Natural killer cell (primary cell): ENCODE data around the gene IL12RB2. TPM values are rescaled to one million over a fixed set of nuclear protein-coding genes. Genes with fewer than 3 reads are reported as not detected.
"Not testable (repeated sequence)": the region's sequence is repeated elsewhere in the genome, so short reads cannot be mapped to it uniquely, and the experiment has no call there.

Experiments
- ATAC-seq, 3 donors: fragments of 150-1000 bp in 2 of 3; fragments of 200-7000 bp in 1 of 3; cut with Tn5 transposase; 1 replicate in 1 of 3; 2 replicates in 2 of 3; pipeline ENCODE4 v1.10.0; 2021; ENCODE audit warnings: mild to moderate bottlenecking in 2 of 3, moderate library complexity in 2 of 3
- DNase-seq, 2 donors: peaks; one replicate each; pipeline versions ENCODE4 v3.0.0 to v3.0.0-alpha.2; 2013 to 2021; ENCODE audit warnings: mixed read lengths in 1 of 2
- H3K27ac ChIP-seq: one replicate; pipeline ENCODE4 v1.5.1; 2013; ENCODE audit warnings: mild to moderate bottlenecking, low read length
- H3K27me3 ChIP-seq: one replicate; pipeline ENCODE4 v1.6.1; 2013; ENCODE audit warnings: low read length; ENCODE audit not compliant: control insufficient read depth, insufficient read depth
- H3K36me3 ChIP-seq: one replicate; pipeline ENCODE4 v1.6.1; 2013; ENCODE audit warnings: low read length; ENCODE audit not compliant: control insufficient read depth, insufficient read depth
- H3K4me1 ChIP-seq: one replicate; pipeline ENCODE4 v1.6.1; 2013; ENCODE audit warnings: low read length; ENCODE audit not compliant: control insufficient read depth, insufficient read depth
- H3K4me3 ChIP-seq: one replicate; pipeline ENCODE4 v1.5.1; 2013; ENCODE audit warnings: low read length
- H3K9me3 ChIP-seq: one replicate; pipeline ENCODE4 v1.6.1; 2013; ENCODE audit warnings: low read length; ENCODE audit not compliant: control insufficient read depth, insufficient read depth
- H3K27ac Mint-ChIP-seq, 2 donors: one replicate each; pipeline ENCODE4 v1.8.0; 2022; ENCODE audit warnings: mild to moderate bottlenecking in 2 of 2, mixed read lengths in 2 of 2, moderate library complexity in 1 of 2
- H3K27me3 Mint-ChIP-seq, 2 donors: one replicate each; pipeline ENCODE4 v1.8.0; 2022; ENCODE audit warnings: low read depth in 2 of 2, mixed read lengths in 2 of 2
- H3K36me3 Mint-ChIP-seq: one replicate; pipeline ENCODE4 v1.8.0; 2022; ENCODE audit warnings: mixed read lengths
- H3K4me1 Mint-ChIP-seq, 2 donors: one replicate each; pipeline ENCODE4 v1.8.0; 2022; ENCODE audit warnings: mixed read lengths in 2 of 2
- H3K4me3 Mint-ChIP-seq: one replicate; pipeline ENCODE4 v1.8.0; 2022; ENCODE audit warnings: mild to moderate bottlenecking, moderate library complexity, mixed read lengths
- H3K9me3 Mint-ChIP-seq, 2 donors: one replicate each; pipeline ENCODE4 v1.8.0; 2022; ENCODE audit warnings: mixed read lengths in 2 of 2
- CTCF ChIP-seq: fragments of 200-600 bp; IDR thresholded peaks from one replicate; pipeline ENCODE4 v1.8.0; 2022; ENCODE audit warnings: antibody characterized with exemption
- WGBS: methylation state at CpG from one replicate; pipeline ENCODE4 v1.1.7; 2013; ENCODE audit warnings: missing lambda C conversion rate; ENCODE audit not compliant: insufficient coverage; 5-methylcytosine and 5-hydroxymethylcytosine counted together
- intact Hi-C: fragments of 100-400 bp; cut with micrococcal nuclease; formaldehyde crosslinking; loops from one replicate; pipeline ENCODE4 v1.14.2; 2022
- total RNA-seq, 4 donors: library from RNA; stranded (reverse); fragments of 120-200 nt in 1 of 4; gene quantifications; one replicate each; pipeline versions ENCODE4 v1.2.3 to v1.2.4, GENCODE V29; 2013 to 2022

Gene IL12RB2
- total RNA-seq, 3 donors from 2014 or later (not counting 1 experiment from before 2014, with no cell fraction given) = 18.2 to 51.2 (median 24.8) TPM

- no CpG with 5 or more reads among the region's 1 CpG for WGBS
- peak overlapping the region; percentile 18 to 74 for H3K27ac Mint-ChIP-seq
- H3K36me3 Mint-ChIP-seq = no peaks in the 10 kb centered on the region
- DNase-seq = no peak
- ATAC-seq = no peak
- no peak overlapping the region for H3K4me3 ChIP-seq
- no peak overlapping the region for H3K27ac ChIP-seq
- TF ChIP-seq CTCF = no peak
- peaks cover 3% of the 10 kb centered on the region for H3K4me1 ChIP-seq
- peaks cover 14 to 15% of the 10 kb centered on the region in 2 donors for H3K4me1 Mint-ChIP-seq
- no peaks in the 10 kb centered on the region for H3K9me3 Mint-ChIP-seq
- H3K36me3 ChIP-seq = peaks cover 29% of the 10 kb centered on the region
- no peak overlapping the region for H3K4me3 Mint-ChIP-seq
- intact Hi-C loops = no loop called here
- H3K9me3 ChIP-seq = no peaks in the 10 kb centered on the region
- no peaks in the 10 kb centered on the region for H3K27me3 ChIP-seq
- H3K27me3 Mint-ChIP-seq = no peaks in the 10 kb centered on the region
These were observed 100.5 kb downstream of the IL12RB2 start for GRCh38 chr1:67408148-67408547.

- H3K27me3 ChIP-seq, H3K9me3 Mint-ChIP-seq, DNase-seq, intact Hi-C loops, ATAC-seq, H3K27me3 Mint-ChIP-seq, H3K4me3 ChIP-seq, H3K27ac ChIP-seq, H3K9me3 ChIP-seq, H3K4me1 ChIP-seq, H3K4me3 Mint-ChIP-seq: not testable (repeated sequence)
- Mint-ChIP-seq H3K36me3 (peaks cover 16% of the 10 kb centered on the region), H3K4me1 (peaks cover 41 to 42% of the 10 kb centered on the region in 2 donors), H3K27ac (peak overlapping the region in 1 of 2 donors; percentile 84)
- 72% methylated on average over 2 of the region's 2 CpGs for WGBS
- peaks cover 74% of the 10 kb centered on the region for H3K36me3 ChIP-seq
These were observed 105.4 kb downstream of the IL12RB2 start for GRCh38 chr1:67413101-67413500.

GRCh38 chr1:67414574-67414973, 106.9 kb downstream of the IL12RB2 start:
- ATAC-seq (no peak), DNase-seq (no peak)
- Histone ChIP-seq H3K9me3 (no peaks in the 10 kb centered on the region), H3K27ac (no peak overlapping the region), H3K27me3 (no peaks in the 10 kb centered on the region), H3K4me1 (no peaks in the 10 kb centered on the region), H3K36me3 (peaks cover 88% of the 10 kb centered on the region), H3K4me3 (no peak overlapping the region)
- peaks cover 41 to 46% of the 10 kb centered on the region in 2 donors for H3K4me1 Mint-ChIP-seq
- H3K27me3 Mint-ChIP-seq = no peaks in the 10 kb centered on the region
- intact Hi-C loops = no loop called here
- no peak for TF ChIP-seq CTCF
- H3K36me3 Mint-ChIP-seq = peaks cover 16% of the 10 kb centered on the region
- H3K27ac Mint-ChIP-seq = peak overlapping the region; percentile 77 to 84
- H3K4me3 Mint-ChIP-seq = no peak overlapping the region
- 96% methylated on average over 2 of the region's 2 CpGs for WGBS
- H3K9me3 Mint-ChIP-seq = no peaks in the 10 kb centered on the region

- TF ChIP-seq CTCF = no peak
- no peaks in the 10 kb centered on the region for H3K4me1 ChIP-seq
- no peak overlapping the region for H3K27ac ChIP-seq
- Mint-ChIP-seq H3K4me1 (peaks cover 45 to 46% of the 10 kb centered on the region in 2 donors), H3K36me3 (peaks cover 16% of the 10 kb centered on the region), H3K27me3 (no peaks in the 10 kb centered on the region), H3K27ac (peak overlapping the region; percentile 77 to 84), H3K4me3 (no peak overlapping the region), H3K9me3 (no peaks in the 10 kb centered on the region)
- no peak overlapping the region for H3K4me3 ChIP-seq
- 88% methylated on average over 12 of the region's 13 CpGs for whole genome bisulfite sequencing
- H3K9me3 ChIP-seq = no peaks in the 10 kb centered on the region
- no peaks in the 10 kb centered on the region for H3K27me3 ChIP-seq
- ATAC-seq (no peak), DNase-seq (no peak)
- peaks cover 88% of the 10 kb centered on the region for H3K36me3 ChIP-seq
- intact Hi-C loops = no loop called here
These were observed 107.4 kb downstream of the IL12RB2 start for GRCh38 chr1:67415041-67415440.

GRCh38 chr1:67417733-67418132, 110.1 kb downstream of the IL12RB2 start:
- DNase-seq, H3K4me1 ChIP-seq, H3K27me3 ChIP-seq, H3K9me3 Mint-ChIP-seq, H3K4me3 Mint-ChIP-seq, H3K27ac ChIP-seq, intact Hi-C loops, H3K27me3 Mint-ChIP-seq, H3K4me3 ChIP-seq, H3K9me3 ChIP-seq: not testable (repeated sequence)
- H3K36me3 ChIP-seq = peaks cover 95% of the 10 kb centered on the region
- 97% methylated on average over 2 of the region's 4 CpGs for WGBS
- Mint-ChIP-seq H3K36me3 (peaks cover 26% of the 10 kb centered on the region), H3K4me1 (peaks cover 55 to 66% of the 10 kb centered on the region in 2 donors), H3K27ac (peak overlapping the region; percentile 41 to 84)
- ATAC-seq = peak; percentile 24 to 58 (median 45)
